PFSK-1 (cell line): Measurements from ENCODE around the gene STPG2.

ENCODE experiments used
- POLR2AphosphoS5 ChIP-seq: IDR thresholded peaks from 2 replicates; pipeline ENCODE4 v1.6.1; 2012; ENCODE audit warnings: low read depth, mild to moderate bottlenecking, control low read depth, low read length, moderate library complexity
- REST ChIP-seq, 2 experiments: IDR thresholded peaks; 2 replicates each; pipeline versions ENCODE4 v1.6.1 to v1.8.0; 2011 to 2012; ENCODE audit warnings: low read depth in 2 of 2, low read length in 2 of 2, control low read depth in 1 of 2, inconsistent platforms in 1 of 2, mild to moderate bottlenecking in 1 of 2, moderate library complexity in 1 of 2; ENCODE audit not compliant: insufficient read depth in 1 of 2
- SIN3A ChIP-seq: IDR thresholded peaks from 2 replicates; pipeline ENCODE4 v1.6.1; 2012; ENCODE audit warnings: mild to moderate bottlenecking, low read length, moderate library complexity, borderline replicate concordance; ENCODE audit not compliant: insufficient read depth
- TAF1 ChIP-seq: IDR thresholded peaks from 2 replicates; pipeline ENCODE4 v1.6.1; 2012; ENCODE audit warnings: low read length, control low read depth, borderline replicate concordance; ENCODE audit not compliant: insufficient read depth

DNA sequence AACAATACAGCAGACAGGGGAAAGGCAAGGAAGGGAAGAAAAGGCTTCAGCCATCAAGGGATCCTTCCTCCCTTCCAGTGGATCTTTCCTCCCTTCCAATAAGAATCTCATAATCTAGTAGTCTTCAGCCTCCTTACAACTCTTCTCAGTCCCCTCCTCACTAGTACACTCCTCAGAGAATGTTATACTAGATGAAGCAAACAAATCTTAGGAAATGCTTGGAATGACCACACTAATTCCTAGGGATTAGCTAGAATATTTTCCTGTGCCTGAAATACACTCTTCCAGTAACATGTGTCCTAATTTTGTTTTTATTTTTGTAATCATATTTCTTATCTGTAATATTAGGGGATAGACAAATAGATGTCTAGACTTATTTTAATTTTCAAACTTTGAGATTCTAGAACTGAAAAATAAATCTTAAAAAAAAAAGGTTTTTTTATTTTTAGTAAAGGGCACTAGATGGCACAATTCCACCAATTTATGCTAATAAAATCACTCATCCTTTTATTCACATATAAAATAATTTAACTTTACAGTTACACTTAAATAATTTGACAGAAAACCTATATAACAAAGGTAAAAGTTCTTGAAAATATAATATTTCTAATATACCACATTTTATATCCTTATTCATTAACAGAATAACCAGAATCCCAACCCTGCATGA lies 7.0 kb upstream of the STPG2 start:
- TF ChIP-seq POLR2AphosphoS5, result no peak
- TF ChIP-seq TAF1, result no peak
- TF ChIP-seq REST (IDR thresholded peaks at IDR 0.05; ENCODE audit: insufficient read depth in 1 of 2, low read depth in 2 of 2, low read length in 2 of 2), result no peak
- TF ChIP-seq SIN3A, result no peak
